ENCODE data around the gene CARNS1. TPM values are rescaled to one million over a fixed set of nuclear protein-coding genes. Genes with fewer than 3 reads are reported as not detected.

Gene CARNS1
- total and polyA plus RNA-seq, 2 of the 13 experiments (the other 11 are each of a cell fraction or from before 2014, with no cell fraction given), result not detected

GRCh38 chr11:67372993-67373647, 42.4 kb upstream of the CARNS1 start, which contains the start of gene CLCF1:
Gene CLCF1, minus strand, starts transcription at chr11:67373598. Its CDS starts 59 bp downstream, at chr11:67373539.
- Histone ChIP-seq H3K27ac (ENCODE audit: extremely low read length, insufficient read depth, low read length) (no peak within 1 kb of the TSS), H3K27me3 (ENCODE audit: control insufficient read depth in 1 of 2, insufficient read depth in 2 of 2, low read length in 2 of 2) (peaks cover 3 to 8% of the 10 kb centered on the region in 2 experiments; a peak in 3 of 5 replicates), H3K9ac (ENCODE audit: insufficient read depth, low read depth, low read length) (peak within 1 kb of the TSS; percentile 60), H4K20me1 (ENCODE audit: insufficient read depth, low read length) (no peaks in the 10 kb centered on the region), H3K4me3 (replicated peaks in 1 of 3; ENCODE audit: insufficient read depth in 1 of 3, low read depth in 2 of 3, low read length in 3 of 3) (peak within 1 kb of the TSS; percentile 69 to 75 (median 75)), H3K9me3 (ENCODE audit: low read length) (no peaks in the 10 kb centered on the region), H3K36me3 (replicated peaks in 1 of 2; ENCODE audit: control insufficient read depth in 1 of 2, insufficient read depth in 2 of 2, low read length in 2 of 2) (no peaks in the 10 kb centered on the region), H3K4me1 (ENCODE audit: insufficient read depth, low read length) (peaks cover 26% of the 10 kb centered on the region), H3K79me2 (ENCODE audit: insufficient read depth, low read length) (no peaks in the 10 kb centered on the region), H3K4me2 (ENCODE audit: low read depth, low read length) (peak within 1 kb of the TSS; percentile 92), H2AFZ (ENCODE audit: low read length) (no peak within 1 kb of the TSS)
- BruUV-seq (replicated peaks), result no TSS peak
- ATAC-seq, result peak; percentile 39
- CTCF ChIA-PET (ENCODE audit: low intra/inter-chr PET ratio, low total read pairs), result interaction anchor here (1.3 kb wide), 1 partner anchor 16 kb away, joined by 9 read pairs; no protein-coding TSS in a partner anchor
- intact Hi-C loops (cut with micrococcal nuclease; ENCODE audit: unreplicated experiment), result loop anchor here (1.0 kb wide), 1 partner anchor 17 kb away; no protein-coding TSS in a partner anchor
- POLR2A ChIA-PET, result interaction anchor here (0.6 to 18.5 kb wide), 10 partner anchors 9 to 734 kb away, joined by 3 to 365 read pairs (median 9); partner anchors contain the start of genes POLD4, PPP1CA, RAD9A and SSH3
- in situ Hi-C loops (cut with HindIII; ENCODE audit: extremely low pct_ligation_motif_present, low pct_unique_long_range_greater_than_20kb), result no loop called here
- DNase-seq (ENCODE audit: low spot score), result no peak
- FAIRE-seq, result no peak
- 3% methylated on average over 10 of the region's 76 CpGs for WGBS (ENCODE audit: low lambda C conversion rate)
- TF ChIP-seq UBTF (CRISPR knock-in tag; IDR thresholded peaks at IDR 0.05) (peak; percentile 78), HNRNPK (IDR thresholded peaks at IDR 0.05; ENCODE audit: low read depth, low read length, poor library complexity, severe bottlenecking) (peak; percentile 82), RBFOX2 (IDR thresholded peaks at IDR 0.05; ENCODE audit: low read depth, low read length) (peak; percentile 50; the same call in 1 of the 2 replicates), ZFX (CRISPR knock-in tag; IDR thresholded peaks at IDR 0.05; ENCODE audit: low read depth) (peak; percentile 53), SAP130 (CRISPR knock-in tag; IDR thresholded peaks at IDR 0.05; ENCODE audit: low read depth) (peak; percentile 42; the same call in 1 of the 2 replicates), PATZ1 (CRISPR knock-in tag; IDR thresholded peaks at IDR 0.05) (peak; percentile 47; the same call in 1 of the 2 replicates), EHMT2 (IDR thresholded peaks at IDR 0.05; ENCODE audit: borderline replicate concordance, low read depth, low read length) (no peak), ZNF770 (CRISPR knock-in tag; IDR thresholded peaks at IDR 0.05) (peak; percentile 95), HOXD1 (CRISPR knock-in tag; IDR thresholded peaks at IDR 0.05) (0 out of 2 replicates have a peak, but pooled peaks have one; percentile 24), POGK (CRISPR knock-in tag; conservative IDR thresholded peaks at IDR 0.05) (0 out of 2 replicates have a peak, but pooled peaks have one; percentile 40), POLR2G (IDR thresholded peaks at IDR 0.05; ENCODE audit: low read depth, low read length) (peak; percentile 51; the same call in 1 of the 2 replicates), ZNF746 (CRISPR knock-in tag; IDR thresholded peaks at IDR 0.05) (peak; percentile 46; the same call in 1 of the 2 replicates), ZNF777 (CRISPR knock-in tag; IDR thresholded peaks at IDR 0.05) (peak; percentile 58; the same call in 1 of the 2 replicates), ZNF484 (CRISPR knock-in tag; IDR thresholded peaks at IDR 0.05; ENCODE audit: borderline replicate concordance, low read depth) (no peak)
